ENCODE measurements around the gene OR8S1.
"Not testable (repeated sequence)": the region's sequence is repeated elsewhere in the genome, so short reads cannot be mapped to it uniquely, and the experiment has no call there.

The OR8S1 gene, protein sequence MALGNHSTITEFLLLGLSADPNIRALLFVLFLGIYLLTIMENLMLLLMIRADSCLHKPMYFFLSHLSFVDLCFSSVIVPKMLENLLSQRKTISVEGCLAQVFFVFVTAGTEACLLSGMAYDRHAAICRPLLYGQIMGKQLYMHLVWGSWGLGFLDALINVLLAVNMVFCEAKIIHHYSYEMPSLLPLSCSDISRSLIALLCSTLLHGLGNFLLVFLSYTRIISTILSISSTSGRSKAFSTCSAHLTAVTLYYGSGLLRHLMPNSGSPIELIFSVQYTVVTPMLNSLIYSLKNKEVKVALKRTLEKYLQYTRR

DNA sequence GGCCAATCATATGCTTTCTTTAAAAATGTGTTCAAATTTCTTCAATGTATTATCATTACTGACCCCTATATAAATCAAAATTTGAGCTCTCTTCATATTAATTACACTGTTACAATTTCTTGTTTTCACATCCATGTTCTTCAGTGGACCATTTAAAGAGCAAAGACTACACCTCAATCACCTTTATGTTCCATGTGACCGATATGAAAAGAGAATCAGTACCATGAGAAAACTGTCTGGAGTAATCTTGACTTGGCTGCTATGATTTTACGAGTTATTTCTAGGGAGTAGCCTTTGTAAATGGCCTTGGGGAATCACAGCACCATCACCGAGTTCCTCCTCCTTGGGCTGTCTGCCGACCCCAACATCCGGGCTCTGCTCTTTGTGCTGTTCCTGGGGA, at the start of gene OR8S1:
OR8S1 (plus strand) TSS at position 301 of the 400 bp plus-strand sequence; CDS start at position 301, 0 bp downstream.
- DNase-seq (ENCODE audit: low spot score): no peak

- no peak for DNase-seq (ENCODE audit: low spot score)
These were observed 43.2 kb upstream of the OR8S1 start, which contains the start of gene C12orf54 for GRCh38 chr12:48482198-48482597. C12orf54 (plus strand) TSS chr12:48482498; CDS start chr12:48483297, 799 bp downstream.

DNA sequence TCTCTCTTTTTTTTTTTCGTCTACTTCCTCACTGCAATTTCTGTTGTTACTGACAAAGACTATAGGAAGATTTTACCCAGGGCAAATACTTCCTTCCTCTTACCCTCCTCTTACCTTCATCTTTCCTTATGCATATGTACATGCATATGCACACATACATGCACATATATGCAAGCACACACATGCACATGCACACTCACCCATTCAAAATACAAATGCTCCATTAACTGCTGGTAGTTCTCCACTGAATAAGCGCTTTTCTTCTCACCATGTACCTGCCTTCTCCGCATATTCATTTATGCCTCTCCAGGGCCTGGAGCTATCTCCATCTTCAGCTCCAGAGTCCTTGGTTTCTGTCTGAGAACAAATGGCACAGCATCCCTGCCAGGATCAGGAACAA, 42.5 kb upstream of the OR8S1 start:
- DNase-seq (ENCODE audit: low spot score): no peak

DNA sequence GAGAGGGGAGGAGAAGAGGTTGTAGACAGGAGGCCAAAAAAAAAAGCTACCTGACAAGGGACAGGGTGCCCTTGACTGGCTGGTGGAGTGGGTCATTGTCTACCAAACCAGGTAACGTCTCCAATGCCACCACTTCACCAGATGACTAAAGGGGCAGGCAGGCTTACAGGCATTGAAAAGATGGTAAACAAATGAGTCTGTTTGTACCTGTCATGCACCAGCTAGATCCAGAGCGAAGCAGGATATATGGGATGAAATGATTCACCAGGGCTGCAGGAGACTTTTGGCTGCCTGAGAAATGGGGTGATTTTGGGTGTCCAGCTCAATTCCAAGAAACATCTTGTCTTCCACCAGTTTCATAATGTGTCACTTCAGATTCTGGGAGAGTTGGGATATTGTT, 39.2 kb upstream of the OR8S1 start:
- no peak for DNase-seq (ENCODE audit: low spot score)

- DNase-seq (ENCODE audit: low spot score): no peak
These were observed 38.8 kb upstream of the OR8S1 start for GRCh38 chr12:48486679-48487078.

DNA sequence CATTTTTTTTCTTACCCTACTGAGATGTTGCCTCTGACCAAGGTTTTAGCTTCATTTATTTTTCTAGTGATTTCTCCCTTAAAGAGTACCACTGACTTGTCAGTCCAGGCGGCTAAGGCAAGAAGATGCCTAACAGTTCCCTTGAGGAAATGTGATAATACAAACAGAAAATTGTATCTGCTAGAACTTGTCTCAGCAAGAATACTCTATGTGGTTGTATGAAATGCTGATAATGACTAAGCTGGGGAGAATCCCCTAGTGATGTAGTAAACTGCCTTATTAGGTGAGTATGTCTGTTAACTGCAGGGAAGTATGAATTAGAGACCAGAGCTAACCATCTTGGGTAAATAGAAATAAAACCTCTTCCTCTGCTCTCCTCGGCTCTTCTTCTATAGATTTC, 36.4 kb upstream of the OR8S1 start:
- no peak for DNase-seq (ENCODE audit: low spot score)

DNA sequence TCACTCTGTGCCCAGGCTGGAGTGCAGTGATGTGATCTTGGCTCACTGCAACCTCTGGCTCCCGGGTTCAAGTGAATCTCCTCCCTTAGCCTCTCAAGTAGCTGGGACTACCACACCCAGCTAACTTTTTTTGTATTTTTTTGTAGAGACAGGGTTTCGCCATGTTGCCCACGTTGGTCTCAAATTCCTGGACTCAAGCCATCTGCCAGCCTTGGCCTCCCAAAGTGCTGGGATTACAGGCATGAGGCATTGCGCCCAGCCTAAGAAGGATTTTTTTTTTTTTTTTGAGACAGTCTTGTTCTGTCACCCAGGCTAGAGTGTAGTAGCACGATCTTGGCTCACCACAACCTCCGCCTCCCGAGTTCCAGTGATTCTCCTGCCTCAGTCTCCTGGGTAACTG, 36.0 kb upstream of the OR8S1 start:
- DNase-seq (ENCODE audit: low spot score): not testable (repeated sequence)

- not testable (repeated sequence) for DNase-seq (ENCODE audit: low spot score)
These were observed 25.2 kb upstream of the OR8S1 start for GRCh38 chr12:48500281-48500680.

- DNase-seq (ENCODE audit: low spot score): not testable (repeated sequence)
These were observed 18.6 kb upstream of the OR8S1 start for GRCh38 chr12:48506836-48507235.

GRCh38 chr12:48508987-48509386, 16.4 kb upstream of the OR8S1 start:
- no peak for DNase-seq (ENCODE audit: low spot score)

DNA sequence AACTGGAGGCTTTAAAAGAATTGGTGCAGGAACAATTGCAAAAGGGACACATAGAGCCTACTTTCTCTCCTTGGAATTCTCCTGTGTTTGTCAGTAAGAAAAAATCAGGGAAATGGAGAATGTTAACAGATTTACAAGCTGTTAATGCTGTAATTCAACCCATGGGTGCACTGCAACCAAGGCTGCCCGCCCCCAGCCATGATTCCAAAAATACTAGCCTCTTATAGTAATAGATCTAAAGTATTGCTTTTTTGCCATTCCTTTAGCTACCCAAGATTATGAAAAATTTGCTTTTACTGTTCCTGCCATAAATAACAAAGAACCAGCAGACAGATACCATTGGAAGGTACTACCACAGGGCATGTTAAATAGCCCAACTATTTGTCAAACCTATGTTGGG, 15.3 kb upstream of the OR8S1 start:
- no peak for DNase-seq (ENCODE audit: low spot score)

DNA sequence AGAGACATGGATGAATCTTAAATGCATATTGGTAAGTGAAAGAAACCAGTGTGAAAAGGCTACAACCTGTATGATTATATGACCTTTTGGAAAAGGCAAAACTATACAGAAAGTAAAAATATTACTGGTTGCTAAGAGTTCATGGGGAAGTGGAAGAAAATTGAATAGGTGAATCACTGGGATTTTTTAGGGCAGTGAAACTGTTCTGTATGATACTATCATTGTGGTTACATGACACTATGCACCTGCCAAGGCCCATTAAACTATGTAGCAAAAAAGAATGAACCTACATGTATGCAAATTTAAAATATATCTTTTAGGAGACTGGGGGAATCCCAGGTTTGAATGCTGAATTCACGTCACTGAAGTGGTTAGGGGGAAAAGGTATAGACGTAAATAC, 12.6 kb upstream of the OR8S1 start:
- DNase-seq (ENCODE audit: low spot score): no peak

GRCh38 chr12:48514728-48515127, 10.7 kb upstream of the OR8S1 start:
- no peak for DNase-seq (ENCODE audit: low spot score)

DNA sequence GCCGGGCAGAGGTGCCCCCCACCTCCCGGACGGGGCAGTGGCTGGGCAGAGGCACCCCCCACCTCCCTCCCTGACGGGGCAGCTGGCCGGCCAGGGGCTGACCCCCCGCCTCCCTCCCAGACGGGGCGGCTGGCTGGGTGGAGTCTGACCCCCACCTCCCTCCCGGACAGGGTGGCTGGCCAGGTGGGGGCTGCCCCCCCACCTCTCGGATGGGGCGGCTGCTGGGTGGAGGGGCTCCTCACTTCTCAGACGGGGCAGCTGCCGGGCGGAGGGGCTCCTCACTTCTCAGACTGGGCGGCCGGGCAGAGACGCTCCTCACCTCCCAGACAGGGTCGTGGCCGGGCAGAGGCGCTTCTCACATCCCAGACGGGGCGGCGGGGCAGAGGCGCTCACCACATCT, 5.1 kb upstream of the OR8S1 start:
- not testable (repeated sequence) for DNase-seq (ENCODE audit: low spot score)

DNA sequence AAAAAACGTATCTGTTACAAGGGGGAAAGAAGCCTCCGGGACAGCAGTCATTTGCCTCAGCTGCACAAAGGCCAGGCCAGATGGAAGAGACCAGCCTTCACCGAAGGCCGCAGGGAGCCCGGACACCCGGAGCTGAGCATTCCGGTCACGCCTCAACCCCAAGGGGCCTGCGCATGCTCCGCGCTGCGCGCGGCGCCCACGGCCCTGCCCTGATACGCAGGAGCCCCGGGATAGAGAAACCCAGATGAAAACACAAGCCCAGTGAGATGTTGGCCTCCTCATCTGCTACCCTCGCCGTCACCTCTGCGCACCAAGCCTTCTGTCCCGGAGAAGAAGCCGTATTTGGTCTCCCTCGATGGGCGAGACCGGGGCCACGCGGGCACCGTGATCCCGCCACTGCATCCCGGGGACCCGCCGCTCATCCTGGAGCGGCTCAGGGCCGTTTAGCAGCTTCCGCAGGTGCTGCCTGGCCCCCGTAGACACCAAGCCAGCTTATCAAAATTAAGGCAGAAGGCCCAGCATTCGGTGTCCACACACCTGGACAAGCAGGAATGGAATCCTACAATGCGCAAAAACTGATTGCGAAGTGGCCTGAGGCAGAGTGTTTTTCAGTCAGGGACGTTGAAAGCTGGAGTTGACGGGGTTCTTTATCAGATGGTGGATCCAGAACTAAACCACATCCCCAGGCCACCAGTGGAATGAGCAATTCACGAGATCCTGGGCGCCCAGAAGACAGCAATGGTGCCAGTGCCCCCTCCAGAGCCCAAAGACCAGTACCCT, 2.6 kb downstream of the OR8S1 start:
- DNase-seq (ENCODE audit: low spot score): no peak

DNA sequence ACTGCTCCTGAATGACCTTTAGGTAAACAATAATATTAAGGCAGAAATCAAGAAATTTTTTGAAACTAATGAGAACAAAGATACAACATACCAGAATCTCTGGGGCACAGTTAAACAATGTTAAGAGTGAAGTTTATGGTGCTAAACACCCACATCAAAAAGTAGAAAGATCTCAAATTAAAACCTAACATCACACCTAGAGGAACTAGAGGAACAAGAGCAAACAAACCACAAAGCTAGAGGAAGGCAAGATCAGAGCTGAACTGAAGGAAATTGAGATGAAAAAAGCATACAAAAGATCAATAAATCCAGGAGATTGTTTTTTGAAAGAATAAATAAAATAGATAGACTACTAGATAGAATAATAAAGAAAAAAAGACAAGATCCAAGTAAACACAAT, 7.2 kb downstream of the OR8S1 start:
- no peak for DNase-seq (ENCODE audit: low spot score)

GRCh38 chr12:48536602-48537001, 11.2 kb downstream of the OR8S1 start:
- DNase-seq (ENCODE audit: low spot score): no peak

GRCh38 chr12:48542300-48542928, 17.0 kb downstream of the OR8S1 start:
- DNase-seq (ENCODE audit: low spot score): peak; percentile 66

DNA sequence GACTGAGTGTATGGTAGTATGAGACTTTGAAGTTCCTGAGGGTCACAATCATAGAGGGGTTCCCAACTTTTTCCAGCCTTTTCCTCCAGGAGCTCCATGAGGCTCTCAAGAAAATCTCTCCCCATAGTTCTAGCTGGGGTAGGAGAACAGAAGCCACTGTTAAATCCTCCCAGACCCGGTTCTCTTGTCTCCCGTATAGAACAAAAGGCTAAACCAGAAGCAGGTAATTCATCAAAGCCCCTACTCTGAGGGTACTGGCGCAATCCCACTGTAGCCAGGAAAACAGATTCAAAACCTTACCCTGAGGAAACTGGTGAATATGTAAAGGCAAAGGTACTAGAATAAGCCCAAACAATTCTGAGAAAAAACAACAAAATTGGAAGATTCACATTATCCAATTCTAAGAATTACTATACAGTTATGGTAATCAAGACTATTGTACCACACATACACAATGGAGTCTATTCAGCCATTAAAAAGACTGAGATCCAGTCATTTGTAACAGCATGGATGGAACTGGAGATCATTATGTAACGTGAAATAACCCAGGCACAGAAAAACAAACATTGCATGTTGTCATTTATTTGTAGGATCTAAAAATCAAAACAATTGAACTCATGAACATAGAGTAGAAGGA, 20.5 kb downstream of the OR8S1 start:
- no peak for DNase-seq (ENCODE audit: low spot score)

DNA sequence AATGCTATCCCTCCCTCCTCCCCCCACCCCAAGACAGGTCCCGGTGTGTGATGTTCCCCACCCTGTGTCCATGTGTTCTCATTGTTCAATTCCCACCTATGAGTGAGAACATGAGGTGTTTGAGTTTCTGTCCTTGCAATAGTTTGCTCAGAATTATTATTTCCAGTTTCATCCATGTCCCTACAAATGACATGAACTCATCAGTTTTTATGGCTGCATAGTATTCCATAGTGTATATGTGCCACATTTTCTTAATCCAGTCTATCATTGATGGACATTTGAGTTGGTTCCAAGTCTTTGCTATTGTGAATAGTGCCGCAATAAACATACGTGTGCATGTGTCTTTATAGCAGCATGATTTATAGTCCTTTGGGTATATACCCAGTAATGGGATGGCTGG, 21.6 kb downstream of the OR8S1 start:
- not testable (repeated sequence) for DNase-seq (ENCODE audit: low spot score)

DNA sequence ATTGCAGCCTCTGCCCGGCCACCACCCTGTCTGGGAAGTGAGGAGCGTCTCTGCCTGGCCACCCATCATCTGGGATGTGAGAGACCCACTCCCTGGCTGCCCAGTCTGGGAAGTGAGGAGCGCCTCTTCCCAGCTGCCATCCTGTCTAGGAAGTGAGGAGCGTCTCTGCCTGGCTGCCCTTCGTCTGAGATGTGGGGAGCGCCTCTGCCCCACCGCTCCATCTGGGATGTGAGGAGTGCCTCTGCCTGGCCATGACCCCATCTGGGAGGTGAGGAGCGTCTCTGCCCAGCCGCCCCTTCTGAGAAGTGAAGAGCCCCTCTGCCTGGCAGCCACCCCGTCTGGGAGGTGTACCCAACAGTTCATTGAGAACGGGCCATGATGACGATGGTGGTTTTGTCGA, 26.2 kb downstream of the OR8S1 start:
- not testable (repeated sequence) for DNase-seq (ENCODE audit: low spot score)

DNA sequence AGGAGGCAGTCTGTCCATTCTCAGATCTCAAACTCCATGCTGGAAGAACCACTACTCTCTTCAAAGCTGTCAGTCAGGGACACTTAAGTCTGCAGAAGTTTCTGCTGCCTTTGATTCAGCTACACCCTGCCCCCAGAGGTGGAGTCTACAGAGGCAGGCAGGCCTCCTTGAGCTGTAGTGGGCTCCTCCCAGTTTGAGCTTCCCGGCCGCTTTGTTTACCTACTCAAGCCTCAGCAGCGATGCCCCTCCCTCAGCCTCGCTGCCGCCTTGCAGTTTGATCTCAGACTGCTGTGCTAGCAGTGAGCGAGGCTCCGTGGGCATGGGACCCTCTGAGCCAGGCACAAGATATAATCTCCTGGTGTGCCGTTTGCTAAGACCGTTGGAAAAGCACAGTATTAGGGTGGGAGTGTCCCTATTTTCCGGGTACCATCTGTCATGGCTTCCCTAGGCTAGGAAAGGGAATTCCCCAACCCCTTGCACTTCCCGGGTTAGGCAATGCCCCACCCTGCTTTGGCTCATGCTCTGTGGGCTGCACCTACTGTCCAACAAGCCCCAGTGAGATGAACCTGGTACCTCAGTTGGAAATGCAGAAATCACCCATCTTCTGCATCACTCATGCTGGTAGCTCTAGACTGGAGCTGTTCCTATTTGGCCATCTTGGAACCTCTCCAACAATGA, 28.4 kb downstream of the OR8S1 start:
- not testable (repeated sequence) for DNase-seq (ENCODE audit: low spot score)
